Keratinocyte (primary cell): Measurements from ENCODE around the gene VIPR2. TPM values are rescaled to one million over a fixed set of nuclear protein-coding genes. Genes with fewer than 3 reads are reported as not detected.

Source experiments
- DNase-seq: peaks from one replicate; pipeline ENCODE4 v3.0.0-alpha.2; 2011; ENCODE audit warnings: low read depth, missing footprints, low spot score
- FAIRE-seq: peaks from 2 replicates; lab custom pipeline; 2011; peaks lifted over from hg19 to GRCh38; lab: Jason Lieb, UNC
- H2AFZ ChIP-seq: 2 replicates; pipeline ENCODE4 v1.6.0; 2012; ENCODE audit warnings: low read length, control low read depth, inconsistent platforms; ENCODE audit not compliant: control insufficient read depth
- H3K27ac ChIP-seq: 2 replicates; pipeline ENCODE4 v1.5.1; 2011; ENCODE audit warnings: low read length; ENCODE audit not compliant: control insufficient read depth, insufficient read depth
- H3K27me3 ChIP-seq: 3 replicates; pipeline ENCODE4 v1.6.0; 2011; ENCODE audit warnings: low read length; ENCODE audit not compliant: control insufficient read depth, insufficient read depth; ENCODE audit errors: extremely low read depth
- H3K36me3 ChIP-seq, 2 experiments: 2 replicates in 1 of 2; 3 replicates in 1 of 2; pipeline ENCODE4 v1.5.1; 2011; ENCODE audit warnings: low read length in 2 of 2, mild to moderate bottlenecking in 1 of 2; ENCODE audit not compliant: control insufficient read depth in 2 of 2, insufficient read depth in 2 of 2; ENCODE audit errors: extremely low read depth in 1 of 2
- H3K4me1 ChIP-seq: 3 replicates; pipeline ENCODE4 v1.5.1; 2011; ENCODE audit warnings: low read length; ENCODE audit not compliant: control insufficient read depth, insufficient read depth; ENCODE audit errors: extremely low read depth
- H3K4me2 ChIP-seq: 3 replicates; pipeline ENCODE4 v1.6.0; 2011; ENCODE audit warnings: low read depth, low read length; ENCODE audit not compliant: control insufficient read depth, insufficient read depth; ENCODE audit errors: extremely low read depth
- H3K4me3 ChIP-seq, 3 experiments: fragments of 200-600 bp in 1 of 3; sonication (generic) in 1 of 3; 2 replicates in 2 of 3; 3 replicates in 1 of 3; pipeline ENCODE4 v1.5.1; 2011 to 2016; ENCODE audit warnings: low read length in 3 of 3, mild to moderate bottlenecking in 3 of 3, control low read depth in 2 of 3, inconsistent platforms in 1 of 3, low read depth in 1 of 3, mixed read lengths in 1 of 3, mixed run types in 1 of 3, moderate library complexity in 1 of 3; ENCODE audit not compliant: control insufficient read depth in 2 of 3, insufficient read depth in 2 of 3; ENCODE audit errors: extremely low read depth in 1 of 3
- H3K79me2 ChIP-seq: 2 replicates; pipeline ENCODE4 v1.6.0; 2012; ENCODE audit warnings: low read length; ENCODE audit not compliant: control insufficient read depth, insufficient read depth
- H3K9ac ChIP-seq: 3 replicates; pipeline ENCODE4 v1.6.0; 2011; ENCODE audit warnings: low read length; ENCODE audit not compliant: control insufficient read depth, insufficient read depth; ENCODE audit errors: extremely low read depth
- H3K9me1 ChIP-seq: 3 replicates; pipeline ENCODE4 v1.6.0; 2011; ENCODE audit warnings: low read length; ENCODE audit not compliant: control insufficient read depth, insufficient read depth; ENCODE audit errors: extremely low read depth
- H3K9me3 ChIP-seq: 2 replicates; pipeline ENCODE4 v1.5.1; 2012; ENCODE audit warnings: low read depth, low read length; ENCODE audit not compliant: control insufficient read depth
- H4K20me1 ChIP-seq: 3 replicates; pipeline ENCODE4 v1.6.0; 2011; ENCODE audit warnings: low read length; ENCODE audit not compliant: control insufficient read depth, insufficient read depth; ENCODE audit errors: extremely low read depth
- EZH2 ChIP-seq: IDR thresholded peaks from one replicate; pipeline ENCODE4 v1.6.1; 2012; ENCODE audit warnings: inconsistent platforms, mild to moderate bottlenecking, low read length, moderate library complexity
- dilution Hi-C: fragments of 300-500 bp; cut with MboI; formaldehyde crosslinking; loops from one replicate; pipeline ENCODE4 v1.7.0; 2020; ENCODE audit warnings: low sequenced_read_pairs; ENCODE audit not compliant: extremely low pct_ligation_motif_present
- polyA plus RNA-seq, 5 experiments: library from polyadenylated mRNA; depleted of rRNA in 3 of 5; stranded (reverse) in 3 of 5; stranded (forward) in 1 of 5; unstranded in 1 of 5; fragments of >200 nt; gene quantifications; 1 replicate in 1 of 5; 2 replicates in 3 of 5; 3 replicates in 1 of 5; pipeline versions ENCODE4 v1.2.1 to v1.2.3, GENCODE V29; 2011 to 2012; ENCODE audit warnings: missing spikeins in 2 of 5, low read depth in 1 of 5, low replicate concordance in 1 of 5
- TF ChIP-seq, protein P1 (sequence below), 3 experiments: IDR thresholded peaks in 1 of 3; conservative IDR thresholded peaks in 1 of 3; optimal IDR thresholded peaks in 1 of 3; 2 replicates in 2 of 3; 3 replicates in 1 of 3; pipeline versions ENCODE3 to v1.5.1; 2011; ENCODE audit warnings: low read length in 3 of 3, mild to moderate bottlenecking in 3 of 3, moderate library complexity in 2 of 3, control low read depth in 1 of 3, inconsistent platforms in 1 of 3; ENCODE audit not compliant: insufficient read depth in 2 of 3; ENCODE audit errors: extremely low read depth in 1 of 3

The VIPR2 gene
- polyA plus RNA-seq, 1 donor (not counting 4 experiments of a cell fraction or from before 2014, with no cell fraction given) = not detected

DNA sequence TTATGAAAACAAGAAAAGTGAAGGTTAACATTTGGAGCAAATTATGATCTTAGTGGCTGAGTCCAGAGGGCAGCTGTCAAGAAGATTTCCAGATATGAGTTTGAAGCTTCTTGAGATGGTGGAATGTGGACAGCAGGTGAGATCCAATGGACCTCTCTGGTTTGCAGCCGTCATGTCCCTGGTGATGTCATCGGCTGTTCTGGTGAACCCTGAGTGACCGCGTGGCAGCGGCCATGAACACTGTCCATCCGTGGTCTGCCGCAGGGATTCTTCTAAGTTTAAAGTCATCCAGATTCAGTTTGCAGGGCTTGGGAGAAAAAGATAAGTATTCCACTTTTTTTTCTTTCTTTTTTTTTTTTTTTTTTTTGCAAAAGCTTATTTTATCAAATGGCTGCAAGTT is 15.8 kb upstream of the VIPR2 start:
- Histone ChIP-seq H3K27me3 (no peaks in the 10 kb centered on the region), H3K9me3 (no peaks in the 10 kb centered on the region), H3K9ac (no peak overlapping the region), H4K20me1 (no peaks in the 10 kb centered on the region), H3K79me2 (no peaks in the 10 kb centered on the region), H3K27ac (no peak overlapping the region), H3K4me1 (no peaks in the 10 kb centered on the region), H3K4me2 (no peak overlapping the region), H3K36me3 (no peaks in the 10 kb centered on the region), H2AFZ (no peak overlapping the region), H3K9me1 (no peaks in the 10 kb centered on the region), H3K4me3 (no peak overlapping the region)
- DNase-seq (no peak), FAIRE-seq (no peak)
- dilution Hi-C loops = no loop called here
- TF ChIP-seq, protein P1, sequence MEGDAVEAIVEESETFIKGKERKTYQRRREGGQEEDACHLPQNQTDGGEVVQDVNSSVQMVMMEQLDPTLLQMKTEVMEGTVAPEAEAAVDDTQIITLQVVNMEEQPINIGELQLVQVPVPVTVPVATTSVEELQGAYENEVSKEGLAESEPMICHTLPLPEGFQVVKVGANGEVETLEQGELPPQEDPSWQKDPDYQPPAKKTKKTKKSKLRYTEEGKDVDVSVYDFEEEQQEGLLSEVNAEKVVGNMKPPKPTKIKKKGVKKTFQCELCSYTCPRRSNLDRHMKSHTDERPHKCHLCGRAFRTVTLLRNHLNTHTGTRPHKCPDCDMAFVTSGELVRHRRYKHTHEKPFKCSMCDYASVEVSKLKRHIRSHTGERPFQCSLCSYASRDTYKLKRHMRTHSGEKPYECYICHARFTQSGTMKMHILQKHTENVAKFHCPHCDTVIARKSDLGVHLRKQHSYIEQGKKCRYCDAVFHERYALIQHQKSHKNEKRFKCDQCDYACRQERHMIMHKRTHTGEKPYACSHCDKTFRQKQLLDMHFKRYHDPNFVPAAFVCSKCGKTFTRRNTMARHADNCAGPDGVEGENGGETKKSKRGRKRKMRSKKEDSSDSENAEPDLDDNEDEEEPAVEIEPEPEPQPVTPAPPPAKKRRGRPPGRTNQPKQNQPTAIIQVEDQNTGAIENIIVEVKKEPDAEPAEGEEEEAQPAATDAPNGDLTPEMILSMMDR (optimal IDR thresholded peaks at IDR 0.05 in 1 of 3, IDR thresholded peaks at IDR 0.05 in 1 of 3, conservative IDR thresholded peaks at IDR 0.05 in 1 of 3; ENCODE audit: extremely low read depth in 1 of 3, insufficient read depth in 2 of 3, low read length in 3 of 3) = no peak
- TF ChIP-seq EZH2 = no peak

DNA sequence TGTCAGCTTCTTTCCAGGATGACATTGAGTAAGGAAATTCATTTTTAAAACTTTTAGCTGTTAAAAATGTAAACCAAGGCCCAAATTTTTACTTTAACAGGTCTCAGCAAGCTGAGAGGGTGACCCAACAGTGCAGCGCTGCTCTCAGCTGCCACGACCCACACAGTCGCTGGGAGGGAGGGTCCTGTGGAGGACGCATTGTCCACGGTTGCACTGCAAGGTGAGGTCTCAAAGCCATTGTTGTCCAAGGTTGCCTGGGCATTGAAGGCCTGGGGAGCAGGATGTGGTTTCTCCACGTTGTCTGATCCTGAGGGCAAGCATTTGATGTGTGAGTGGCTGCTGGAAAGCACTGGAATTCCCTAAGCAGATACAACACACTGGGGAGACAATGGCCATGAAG is 15.1 kb upstream of the VIPR2 start:
- Histone ChIP-seq H3K36me3 (no peaks in the 10 kb centered on the region), H3K79me2 (no peaks in the 10 kb centered on the region), H3K4me3 (no peak overlapping the region), H4K20me1 (no peaks in the 10 kb centered on the region), H2AFZ (no peak overlapping the region), H3K27ac (no peak overlapping the region), H3K4me2 (no peak overlapping the region), H3K9me3 (no peaks in the 10 kb centered on the region), H3K9me1 (no peaks in the 10 kb centered on the region), H3K4me1 (no peaks in the 10 kb centered on the region), H3K27me3 (no peaks in the 10 kb centered on the region), H3K9ac (no peak overlapping the region)
- no peak for FAIRE-seq
- DNase-seq = no peak
- dilution Hi-C loops = no loop called here
- TF ChIP-seq, protein P1 (optimal IDR thresholded peaks at IDR 0.05 in 1 of 3, IDR thresholded peaks at IDR 0.05 in 1 of 3, conservative IDR thresholded peaks at IDR 0.05 in 1 of 3; ENCODE audit: extremely low read depth in 1 of 3, insufficient read depth in 2 of 3, low read length in 3 of 3) = no peak
- no peak for TF ChIP-seq EZH2
